Hepatocyte (in vitro differentiated cells): ENCODE data around the gene CEBPB. TPM values are rescaled to one million over a fixed set of nuclear protein-coding genes. Genes with fewer than 3 reads are reported as not detected.

ENCODE experiments used
- DNase-seq: peaks from one replicate; pipeline ENCODE4 v3.0.0-alpha.2; 2016; ENCODE audit warnings: low spot score
- H2AFZ ChIP-seq: fragments of 200-600 bp; sonication (generic); 2 replicates; pipeline ENCODE4 v1.6.0; 2016; ENCODE audit warnings: antibody characterized with exemption, mild to moderate bottlenecking
- H3K27ac ChIP-seq: fragments of 200-600 bp; sonication (generic); 2 replicates; pipeline ENCODE4 v1.5.1; 2016; ENCODE audit warnings: mild to moderate bottlenecking
- H3K27me3 ChIP-seq: fragments of 200-600 bp; sonication (generic); 2 replicates; pipeline ENCODE4 v1.6.1; 2016
- H3K36me3 ChIP-seq: fragments of 200-600 bp; sonication (generic); replicated peaks from 2 replicates; pipeline ENCODE4 v1.5.1; 2016; ENCODE audit warnings: low read depth; ENCODE audit not compliant: insufficient read depth
- H3K4me1 ChIP-seq: fragments of 200-600 bp; sonication (generic); 2 replicates; pipeline ENCODE4 v1.5.1; 2016; ENCODE audit warnings: mild to moderate bottlenecking, moderate library complexity; ENCODE audit not compliant: insufficient read depth
- H3K4me2 ChIP-seq: fragments of 200-600 bp; sonication (generic); 2 replicates; pipeline ENCODE4 v1.6.0; 2016
- H3K4me3 ChIP-seq: fragments of 200-600 bp; sonication (generic); 2 replicates; pipeline ENCODE4 v1.5.1; 2016; ENCODE audit warnings: mild to moderate bottlenecking
- H3K79me2 ChIP-seq: fragments of 200-600 bp; sonication (generic); 2 replicates; pipeline ENCODE4 v1.6.0; 2017; ENCODE audit warnings: mild to moderate bottlenecking
- H3K9me2 ChIP-seq: fragments of 200-600 bp; sonication (generic); replicated peaks from 2 replicates; pipeline ENCODE4 v1.6.0; 2017; ENCODE audit warnings: mild to moderate bottlenecking; ENCODE audit not compliant: insufficient read depth
- H3K9me3 ChIP-seq: fragments of 200-600 bp; sonication (generic); 2 replicates; pipeline ENCODE4 v1.5.1; 2016; ENCODE audit warnings: low read depth, mild to moderate bottlenecking
- H4K20me1 ChIP-seq: fragments of 200-600 bp; sonication (generic); 2 replicates; pipeline ENCODE4 v1.6.0; 2016; ENCODE audit warnings: mild to moderate bottlenecking; ENCODE audit not compliant: insufficient read depth, poor library complexity, severe bottlenecking
- EZH2 ChIP-seq: fragments of 200-600 bp; sonication (generic); IDR thresholded peaks from 2 replicates; pipeline ENCODE4 v1.6.1; 2016; ENCODE audit warnings: antibody characterized with exemption, mild to moderate bottlenecking, borderline replicate concordance
- EZH2phosphoT487 ChIP-seq: fragments of 200-600 bp; sonication (generic); IDR thresholded peaks from one replicate; pipeline ENCODE4 v1.6.1; 2018; ENCODE audit warnings: antibody characterized with exemption, mild to moderate bottlenecking, low read depth, moderate library complexity; ENCODE audit not compliant: unreplicated experiment, severe bottlenecking
- WGBS: methylation state at CpG from one replicate; pipeline ENCODE4 v1.1.6; 2016; ENCODE audit warnings: low lambda C conversion rate; ENCODE audit errors: missing lambda C conversion rate; 5-methylcytosine and 5-hydroxymethylcytosine counted together
- polyA plus RNA-seq: library from polyadenylated mRNA; unstranded; fragments of >200 nt; fragmentation: Nextera tagmentation; extraction: Ambion mirVana; gene quantifications from 2 replicates; pipeline ENCODE4 v1.2.1, GENCODE V29; 2016
- total RNA-seq: library from RNA; depleted of rRNA; stranded (reverse); fragments of >200 nt; gene quantifications from 2 replicates; pipeline ENCODE4 v1.2.3, GENCODE V29; 2014
- TF ChIP-seq, protein P1 (sequence below): fragments of 200-600 bp; sonication (generic); IDR thresholded peaks from 2 replicates; pipeline ENCODE4 v1.5.1; 2016; ENCODE audit warnings: antibody characterized with exemption, mild to moderate bottlenecking; ENCODE audit not compliant: poor library complexity

Gene CEBPB
- total and polyA plus RNA-seq, 2 experiments from 2014 or later: 58.9 to 159 TPM

DNA sequence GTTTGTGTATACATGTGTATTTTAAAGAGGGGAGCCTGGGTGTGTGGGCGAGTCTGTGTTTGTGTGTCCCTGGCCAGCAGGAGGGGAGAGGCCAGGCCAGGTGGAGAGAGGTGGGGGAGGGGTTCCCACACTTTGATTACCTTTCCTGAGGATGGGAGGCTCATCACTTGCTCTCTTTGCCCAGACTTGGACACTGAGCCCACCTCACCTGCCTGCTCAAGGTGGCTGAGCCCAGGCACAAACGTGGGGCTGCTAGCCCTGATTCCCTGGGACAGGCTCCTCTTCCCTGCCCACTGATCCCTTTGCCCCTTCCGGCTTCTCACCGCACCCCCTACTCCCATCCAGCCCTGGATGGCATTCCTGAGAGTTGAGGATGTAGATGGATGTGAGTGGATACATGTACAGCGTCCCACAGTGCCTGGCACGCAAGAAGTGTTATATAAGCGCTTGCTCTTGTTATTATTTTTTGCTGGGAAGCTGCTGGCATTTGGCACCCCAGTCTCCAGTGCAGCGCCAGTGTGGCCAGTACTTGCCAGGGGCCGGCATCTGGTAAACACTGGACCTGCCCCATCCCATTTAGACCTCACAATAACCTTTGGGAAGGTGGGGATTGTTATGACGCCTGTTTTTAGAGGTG, 2.7 kb downstream of the CEBPB start:
- Histone ChIP-seq H3K4me3 (peak overlapping the region; percentile 56), H3K9me3 (no peaks in the 10 kb centered on the region), H3K4me2 (peak overlapping the region; percentile 77), H3K9me2 (no peaks in the 10 kb centered on the region), H3K27me3 (no peaks in the 10 kb centered on the region), H3K36me3 (no peaks in the 10 kb centered on the region), H2AFZ (no peak overlapping the region), H3K79me2 (peaks cover 34% of the 10 kb centered on the region), H4K20me1 (peaks cover 31% of the 10 kb centered on the region), H3K27ac (peak overlapping the region; percentile 100), H3K4me1 (peaks cover 23% of the 10 kb centered on the region)
- TF ChIP-seq, protein P1, sequence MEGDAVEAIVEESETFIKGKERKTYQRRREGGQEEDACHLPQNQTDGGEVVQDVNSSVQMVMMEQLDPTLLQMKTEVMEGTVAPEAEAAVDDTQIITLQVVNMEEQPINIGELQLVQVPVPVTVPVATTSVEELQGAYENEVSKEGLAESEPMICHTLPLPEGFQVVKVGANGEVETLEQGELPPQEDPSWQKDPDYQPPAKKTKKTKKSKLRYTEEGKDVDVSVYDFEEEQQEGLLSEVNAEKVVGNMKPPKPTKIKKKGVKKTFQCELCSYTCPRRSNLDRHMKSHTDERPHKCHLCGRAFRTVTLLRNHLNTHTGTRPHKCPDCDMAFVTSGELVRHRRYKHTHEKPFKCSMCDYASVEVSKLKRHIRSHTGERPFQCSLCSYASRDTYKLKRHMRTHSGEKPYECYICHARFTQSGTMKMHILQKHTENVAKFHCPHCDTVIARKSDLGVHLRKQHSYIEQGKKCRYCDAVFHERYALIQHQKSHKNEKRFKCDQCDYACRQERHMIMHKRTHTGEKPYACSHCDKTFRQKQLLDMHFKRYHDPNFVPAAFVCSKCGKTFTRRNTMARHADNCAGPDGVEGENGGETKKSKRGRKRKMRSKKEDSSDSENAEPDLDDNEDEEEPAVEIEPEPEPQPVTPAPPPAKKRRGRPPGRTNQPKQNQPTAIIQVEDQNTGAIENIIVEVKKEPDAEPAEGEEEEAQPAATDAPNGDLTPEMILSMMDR: no peak
- no peak for TF ChIP-seq EZH2phosphoT487
- WGBS: 81% methylated on average over 10 of the region's 10 CpGs
- peak; percentile 28 for DNase-seq

DNA sequence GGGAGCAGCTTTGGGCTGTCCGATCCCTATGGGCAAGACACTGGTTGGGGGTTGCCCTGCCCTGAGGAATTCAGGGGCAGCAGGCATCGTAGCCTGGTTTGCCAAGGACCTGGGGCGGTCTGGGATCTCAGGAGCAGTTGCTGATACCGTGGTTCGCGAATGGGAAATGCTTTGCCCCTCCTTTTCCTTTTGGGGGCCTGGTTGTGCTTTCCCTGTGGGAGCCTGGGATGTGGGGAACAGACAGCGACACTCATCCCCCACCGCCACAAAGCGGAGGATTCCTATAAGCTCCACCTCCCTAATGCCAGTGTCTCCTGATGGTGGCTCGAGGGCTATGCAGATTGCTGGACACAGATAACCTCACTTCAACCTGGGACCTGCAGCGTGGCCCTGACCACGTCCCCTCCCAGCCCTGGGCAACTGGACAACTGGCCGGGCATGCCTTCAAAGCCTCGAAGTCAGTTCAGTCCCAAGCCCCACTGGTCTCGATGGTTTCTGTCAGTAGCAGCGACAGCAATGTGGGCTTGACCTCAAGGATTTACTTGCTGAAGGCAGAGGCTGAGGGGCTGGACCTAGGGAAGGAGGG, 3.3 kb downstream of the CEBPB start:
- Histone ChIP-seq H4K20me1 (peaks cover 31% of the 10 kb centered on the region), H2AFZ (no peak overlapping the region), H3K36me3 (no peaks in the 10 kb centered on the region), H3K4me2 (peak overlapping the region; percentile 77), H3K9me3 (no peaks in the 10 kb centered on the region), H3K9me2 (no peaks in the 10 kb centered on the region), H3K79me2 (peaks cover 34% of the 10 kb centered on the region), H3K27me3 (no peaks in the 10 kb centered on the region), H3K27ac (peak overlapping the region; percentile 100), H3K4me1 (peaks cover 23% of the 10 kb centered on the region), H3K4me3 (peak overlapping the region; percentile 56)
- no peak for DNase-seq
- TF ChIP-seq EZH2: no peak
- TF ChIP-seq EZH2phosphoT487: no peak
- TF ChIP-seq, protein P1: no peak
- WGBS: 74% methylated on average over 16 of the region's 16 CpGs

DNA sequence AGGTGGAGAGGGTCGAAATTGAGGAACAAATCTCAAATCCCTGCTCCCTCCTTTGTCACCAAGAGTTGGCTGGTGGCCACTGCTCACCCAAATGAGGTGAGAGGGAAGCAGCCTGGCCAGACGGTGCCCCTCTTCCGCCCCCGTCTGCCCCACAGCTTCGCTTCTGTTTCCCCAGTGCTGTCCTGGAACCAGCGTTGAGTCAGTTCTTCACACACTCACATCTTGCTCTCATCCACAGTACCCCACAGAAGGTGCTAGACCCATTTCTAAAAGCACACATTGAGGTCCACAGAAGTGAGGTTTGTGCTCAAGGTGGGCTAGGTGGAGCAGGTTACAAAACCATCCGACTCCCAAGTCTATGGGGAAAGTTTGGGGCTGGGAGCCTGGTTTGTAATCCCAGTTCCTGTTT, 3.8 kb downstream of the CEBPB start:
- Histone ChIP-seq H2AFZ (no peak overlapping the region), H3K4me2 (peak overlapping the region; percentile 77), H4K20me1 (peaks cover 31% of the 10 kb centered on the region), H3K27ac (peak overlapping the region; percentile 100), H3K4me1 (peaks cover 23% of the 10 kb centered on the region), H3K9me2 (no peaks in the 10 kb centered on the region), H3K4me3 (no peak overlapping the region), H3K36me3 (no peaks in the 10 kb centered on the region), H3K79me2 (peaks cover 34% of the 10 kb centered on the region), H3K9me3 (no peaks in the 10 kb centered on the region), H3K27me3 (no peaks in the 10 kb centered on the region)
- no peak for DNase-seq
- TF ChIP-seq EZH2phosphoT487 (no peak), EZH2 (no peak)
- TF ChIP-seq, protein P1: no peak
- 87% methylated on average over 7 of the region's 7 CpGs for WGBS
